AG09319 (cell line): Measurements from ENCODE around the gene SMOC1.

Source experiments
- DNase-seq: peaks from one replicate; pipeline ENCODE4 v3.0.0-alpha.2; 2010; ENCODE audit warnings: low read depth; ENCODE audit errors: extremely low read depth
- CTCF ChIP-seq: IDR thresholded peaks from 2 replicates; pipeline ENCODE4 v1.5.1; 2011; ENCODE audit warnings: low read depth, mild to moderate bottlenecking, inconsistent platforms, low read length, moderate library complexity

Gene SMOC1

GRCh38 chr14:69999261-69999674, 120.1 kb downstream of the SMOC1 start:
- no peak for DNase-seq
- TF ChIP-seq CTCF, result no peak

GRCh38 chr14:70000601-70001000, 121.4 kb downstream of the SMOC1 start:
- TF ChIP-seq CTCF, result no peak
- DNase-seq, result no peak

- no peak for DNase-seq
These were observed 123.6 kb downstream of the SMOC1 start for GRCh38 chr14:70002589-70003346.

GRCh38 chr14:70004791-70005190, 125.6 kb downstream of the SMOC1 start:
- no peak for TF ChIP-seq CTCF

More at GRCh38 chr14:70002589-70003346, 123.6 kb downstream of the SMOC1 start:
- no peak for TF ChIP-seq CTCF

GRCh38 chr14:70005281-70005805, 126.1 kb downstream of the SMOC1 start:
- no peak for DNase-seq
- no peak for TF ChIP-seq CTCF

More at GRCh38 chr14:70004791-70005190, 125.6 kb downstream of the SMOC1 start:
- DNase-seq, result no peak

- DNase-seq, result no peak
- TF ChIP-seq CTCF, result no peak
These were observed 127.5 kb downstream of the SMOC1 start for GRCh38 chr14:70006699-70007098.
